Smooth muscle cell of trachea (primary cell): ENCODE data around the gene TAB3. TPM values are rescaled to one million over a fixed set of nuclear protein-coding genes. Genes with fewer than 3 reads are reported as not detected.

Experiments used
- total RNA-seq: library from RNA; depleted of rRNA; stranded (reverse); fragments of >200 nt; gene quantifications from 2 replicates; pipeline ENCODE4 v1.2.1, GENCODE V29; 2014

TAB3 gene
- 11.1 and 11.7 TPM in 2 replicates for total RNA-seq

GRCh38 chrX:30889147-30890140, at the start of gene TAB3:
TAB3 (minus strand) TSS chrX:30889254; CDS start chrX:30859588, 29,666 bp downstream.

Other genes starting within 250 kb of the TAB3 start
- gene GK, start 235.8 kb downstream of the TAB3 start, total RNA-seq: 27.6 and 33.5 TPM in 2 replicates
- not detected in 2 replicates for gene FTHL17, start 182.8 kb upstream of the TAB3 start, total RNA-seq